K562 (cell line): ENCODE measurements around the gene BORCS8. TPM values are rescaled to one million over a fixed set of nuclear protein-coding genes. Genes with fewer than 3 reads are reported as not detected.

ENCODE experiments used
- CBX2 ChIP-seq: fragments of 200-600 bp; sonication (generic); IDR thresholded peaks from one replicate; pipeline ENCODE4 v1.6.1; 2012; ENCODE audit warnings: mild to moderate bottlenecking, low read length, inconsistent platforms; ENCODE audit not compliant: insufficient read depth, poor library complexity, severe bottlenecking
- CBX3 ChIP-seq, 2 experiments: IDR thresholded peaks; 1 replicate in 1 of 2; 2 replicates in 1 of 2; pipeline ENCODE4 v1.6.1; 2012; ENCODE audit warnings: inconsistent platforms in 2 of 2, low read length in 2 of 2, borderline replicate concordance in 1 of 2, control low read depth in 1 of 2
- DNMT1 ChIP-seq: fragments of 450-650 bp; IDR thresholded peaks from 2 replicates; pipeline ENCODE4 v1.6.1; 2016; ENCODE audit warnings: antibody characterized with exemption, mild to moderate bottlenecking
- JUND ChIP-seq, 2 experiments: IDR thresholded peaks; 2 replicates in 1 of 2; 3 replicates in 1 of 2; pipeline ENCODE4 v1.6.1; 2011; ENCODE audit warnings: borderline replicate concordance in 2 of 2, low read depth in 2 of 2, low read length in 2 of 2, improper control_type of control experiment in 1 of 2, missing biosample characterization in 1 of 2, missing genetic modification characterization in 1 of 2, missing genetic modification reagents in 1 of 2
- L3MBTL2 ChIP-seq: fragments of 450-650 bp; IDR thresholded peaks from 2 replicates; pipeline ENCODE4 v1.6.1; 2016; ENCODE audit warnings: mild to moderate bottlenecking, moderate library complexity
- MAFF ChIP-seq: IDR thresholded peaks from 2 replicates; pipeline ENCODE4 v1.6.1; 2012; ENCODE audit warnings: low read length, improper control_type of control experiment
- NBN ChIP-seq: fragments of 450-650 bp; IDR thresholded peaks from 2 replicates; pipeline ENCODE4 v1.6.1; 2016; ENCODE audit warnings: low read depth, mild to moderate bottlenecking
- PHF21A ChIP-seq: fragments of 450-650 bp; IDR thresholded peaks from 2 replicates; pipeline ENCODE4 v1.6.1; 2017; ENCODE audit warnings: low read depth, borderline replicate concordance
- SAFB2 ChIP-seq: fragments of 200-400 bp; formaldehyde crosslinking; IDR thresholded peaks from 2 replicates; pipeline ENCODE4 v1.6.1; 2018; ENCODE audit warnings: borderline replicate concordance, low read length, low read depth, moderate library complexity; ENCODE audit not compliant: severe bottlenecking
- SPI1 ChIP-seq: IDR thresholded peaks from 2 replicates; pipeline ENCODE4 v1.6.1; 2011; ENCODE audit warnings: low read depth, low read length, control low read depth, borderline replicate concordance
- TCFL5 ChIP-seq: fragments of 250-450 bp; sonication (Bioruptor Pico); conservative IDR thresholded peaks from 2 replicates; pipeline ENCODE4 v1.6.1; 2021; ENCODE audit warnings: mild to moderate bottlenecking, moderate library complexity, matching md5 sums
- ZEB2 ChIP-seq: fragments of 450-650 bp; IDR thresholded peaks from 2 replicates; pipeline ENCODE4 v1.6.1; 2016
- ZNF212 ChIP-seq: fragments of 450-650 bp; formaldehyde crosslinking; IDR thresholded peaks from 2 replicates; pipeline ENCODE4 v1.4.0; 2020; ENCODE audit warnings: mild to moderate bottlenecking
- ZNF695 ChIP-seq: fragments of 450-650 bp; formaldehyde crosslinking; IDR thresholded peaks from 2 replicates; pipeline ENCODE4 v1.4.0; 2020; ENCODE audit warnings: mild to moderate bottlenecking, moderate library complexity
- ZZZ3 ChIP-seq: fragments of 450-650 bp; IDR thresholded peaks from 2 replicates; pipeline ENCODE4 v1.6.1; 2016; ENCODE audit warnings: antibody characterized with exemption, mild to moderate bottlenecking, moderate library complexity
- polyA plus RNA-seq, 8 experiments: library from polyadenylated mRNA; depleted of rRNA in 4 of 8; stranded (reverse) in 5 of 8; unstranded in 3 of 8; fragments of >200 nt; fragmentation: Nextera tagmentation in 2 of 8; fragmentation: Illumina TruSeq in 1 of 8; extraction: Ambion mirVana in 2 of 8; extraction: Trizol in 1 of 8; gene quantifications; 2 replicates each; pipeline versions ENCODE4 v1.2.1 to v1.2.3, GENCODE V29; 2011 to 2014; ENCODE audit warnings: inconsistent platforms in 1 of 8, missing spikeins in 1 of 8
- total RNA-seq, 7 experiments: library from RNA; depleted of rRNA in 6 of 7; stranded (reverse); fragments of >200 nt in 6 of 7; fragmentation: Illumina TruSeq in 2 of 7; extraction: Trizol in 2 of 7; gene quantifications; 2 replicates each; pipeline versions ENCODE4 v1.2.1 to v1.2.3, GENCODE V29; 2011 to 2021; ENCODE audit warnings: low replicate concordance in 1 of 7
- TF ChIP-seq, protein P1 (sequence below): sonication (generic); formaldehyde crosslinking; IDR thresholded peaks from 2 replicates; pipeline ENCODE4 v1.8.1; 2023; ENCODE audit warnings: missing genetic modification reagents, mild to moderate bottlenecking, borderline replicate concordance
- TF ChIP-seq, protein P2 (sequence below): fragments of 450-650 bp; IDR thresholded peaks from 2 replicates; pipeline ENCODE4 v1.6.1; 2016; ENCODE audit warnings: mild to moderate bottlenecking
- TF ChIP-seq, protein P3 (sequence below): sonication (generic); formaldehyde crosslinking; IDR thresholded peaks from 2 replicates; pipeline ENCODE4 v1.8.1; 2023; ENCODE audit warnings: mild to moderate bottlenecking, missing genetic modification reagents

The BORCS8 gene
- total and polyA plus RNA-seq, 9 of the 15 experiments (the other 6 are each of a cell fraction or from before 2014, with no cell fraction given) = 4.6 to 33.6 (median 16.3) TPM

DNA sequence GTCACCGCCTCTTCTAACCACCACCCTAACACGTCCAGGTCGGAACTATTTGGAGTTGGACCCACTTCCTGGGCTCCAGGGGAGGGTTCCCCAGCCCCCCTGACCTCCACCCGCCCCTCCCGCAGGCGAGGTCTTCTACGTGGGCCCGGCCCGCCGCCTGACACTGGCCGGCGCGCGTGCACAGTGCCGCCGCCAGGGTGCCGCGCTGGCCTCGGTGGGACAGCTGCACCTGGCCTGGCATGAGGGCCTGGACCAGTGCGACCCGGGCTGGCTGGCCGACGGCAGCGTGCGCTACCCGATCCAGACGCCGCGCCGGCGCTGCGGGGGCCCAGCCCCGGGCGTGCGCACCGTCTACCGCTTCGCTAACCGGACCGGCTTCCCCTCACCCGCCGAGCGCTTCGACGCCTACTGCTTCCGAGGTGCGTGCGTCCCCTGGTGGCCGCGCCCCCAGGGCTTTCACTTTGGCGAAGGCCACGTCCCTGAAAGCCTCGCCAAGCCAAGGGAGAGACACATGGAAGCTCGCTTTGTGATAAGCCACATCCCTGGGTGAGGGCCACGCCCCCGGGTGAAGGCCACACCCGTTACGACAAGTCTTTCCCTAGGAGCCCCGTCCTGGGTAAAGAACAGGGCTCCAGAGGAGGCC lies 33.0 kb upstream of the BORCS8 start (continued):
- TF ChIP-seq, protein P1, sequence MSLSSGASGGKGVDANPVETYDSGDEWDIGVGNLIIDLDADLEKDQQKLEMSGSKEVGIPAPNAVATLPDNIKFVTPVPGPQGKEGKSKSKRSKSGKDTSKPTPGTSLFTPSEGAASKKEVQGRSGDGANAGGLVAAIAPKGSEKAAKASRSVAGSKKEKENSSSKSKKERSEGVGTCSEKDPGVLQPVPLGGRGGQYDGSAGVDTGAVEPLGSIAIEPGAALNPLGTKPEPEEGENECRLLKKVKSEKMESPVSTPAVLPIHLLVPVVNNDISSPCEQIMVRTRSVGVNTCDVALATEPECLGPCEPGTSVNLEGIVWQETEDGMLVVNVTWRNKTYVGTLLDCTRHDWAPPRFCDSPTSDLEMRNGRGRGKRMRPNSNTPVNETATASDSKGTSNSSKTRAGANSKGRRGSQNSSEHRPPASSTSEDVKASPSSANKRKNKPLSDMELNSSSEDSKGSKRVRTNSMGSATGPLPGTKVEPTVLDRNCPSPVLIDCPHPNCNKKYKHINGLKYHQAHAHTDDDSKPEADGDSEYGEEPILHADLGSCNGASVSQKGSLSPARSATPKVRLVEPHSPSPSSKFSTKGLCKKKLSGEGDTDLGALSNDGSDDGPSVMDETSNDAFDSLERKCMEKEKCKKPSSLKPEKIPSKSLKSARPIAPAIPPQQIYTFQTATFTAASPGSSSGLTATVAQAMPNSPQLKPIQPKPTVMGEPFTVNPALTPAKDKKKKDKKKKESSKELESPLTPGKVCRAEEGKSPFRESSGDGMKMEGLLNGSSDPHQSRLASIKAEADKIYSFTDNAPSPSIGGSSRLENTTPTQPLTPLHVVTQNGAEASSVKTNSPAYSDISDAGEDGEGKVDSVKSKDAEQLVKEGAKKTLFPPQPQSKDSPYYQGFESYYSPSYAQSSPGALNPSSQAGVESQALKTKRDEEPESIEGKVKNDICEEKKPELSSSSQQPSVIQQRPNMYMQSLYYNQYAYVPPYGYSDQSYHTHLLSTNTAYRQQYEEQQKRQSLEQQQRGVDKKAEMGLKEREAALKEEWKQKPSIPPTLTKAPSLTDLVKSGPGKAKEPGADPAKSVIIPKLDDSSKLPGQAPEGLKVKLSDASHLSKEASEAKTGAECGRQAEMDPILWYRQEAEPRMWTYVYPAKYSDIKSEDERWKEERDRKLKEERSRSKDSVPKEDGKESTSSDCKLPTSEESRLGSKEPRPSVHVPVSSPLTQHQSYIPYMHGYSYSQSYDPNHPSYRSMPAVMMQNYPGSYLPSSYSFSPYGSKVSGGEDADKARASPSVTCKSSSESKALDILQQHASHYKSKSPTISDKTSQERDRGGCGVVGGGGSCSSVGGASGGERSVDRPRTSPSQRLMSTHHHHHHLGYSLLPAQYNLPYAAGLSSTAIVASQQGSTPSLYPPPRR = peak; percentile 51; the same call in 1 of the 2 replicates
- TF ChIP-seq PHF21A (no peak), DNMT1 (no peak), CBX3 (IDR thresholded peaks at IDR 0.05; ENCODE audit: borderline replicate concordance in 1 of 2, low read length in 2 of 2) (peak in 1 of 2 experiments; percentile 93; a peak in 2 of 3 replicates), SAFB2 (no peak), L3MBTL2 (peak; percentile 100), ZEB2 (no peak), ZNF695 (CRISPR knock-in tag) (no peak), MAFF (no peak), ZZZ3 (no peak), NBN (no peak; the same call in 1 of the 2 replicates), JUND (IDR thresholded peaks at IDR 0.05; ENCODE audit: borderline replicate concordance, low read depth, low read length) (peak; percentile 63; the same call in 1 of the 2 replicates), JUND (tag; IDR thresholded peaks at IDR 0.05; ENCODE audit: borderline replicate concordance, low read depth, low read length) (no peak; the same call in 2 of the 3 replicates), CBX2 (no peak), SPI1 (no peak), ZNF212 (CRISPR knock-in tag) (no peak), TCFL5 (no peak)
- TF ChIP-seq, protein P2, sequence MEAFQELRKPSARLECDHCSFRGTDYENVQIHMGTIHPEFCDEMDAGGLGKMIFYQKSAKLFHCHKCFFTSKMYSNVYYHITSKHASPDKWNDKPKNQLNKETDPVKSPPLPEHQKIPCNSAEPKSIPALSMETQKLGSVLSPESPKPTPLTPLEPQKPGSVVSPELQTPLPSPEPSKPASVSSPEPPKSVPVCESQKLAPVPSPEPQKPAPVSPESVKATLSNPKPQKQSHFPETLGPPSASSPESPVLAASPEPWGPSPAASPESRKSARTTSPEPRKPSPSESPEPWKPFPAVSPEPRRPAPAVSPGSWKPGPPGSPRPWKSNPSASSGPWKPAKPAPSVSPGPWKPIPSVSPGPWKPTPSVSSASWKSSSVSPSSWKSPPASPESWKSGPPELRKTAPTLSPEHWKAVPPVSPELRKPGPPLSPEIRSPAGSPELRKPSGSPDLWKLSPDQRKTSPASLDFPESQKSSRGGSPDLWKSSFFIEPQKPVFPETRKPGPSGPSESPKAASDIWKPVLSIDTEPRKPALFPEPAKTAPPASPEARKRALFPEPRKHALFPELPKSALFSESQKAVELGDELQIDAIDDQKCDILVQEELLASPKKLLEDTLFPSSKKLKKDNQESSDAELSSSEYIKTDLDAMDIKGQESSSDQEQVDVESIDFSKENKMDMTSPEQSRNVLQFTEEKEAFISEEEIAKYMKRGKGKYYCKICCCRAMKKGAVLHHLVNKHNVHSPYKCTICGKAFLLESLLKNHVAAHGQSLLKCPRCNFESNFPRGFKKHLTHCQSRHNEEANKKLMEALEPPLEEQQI = no peak
- TF ChIP-seq, protein P3, sequence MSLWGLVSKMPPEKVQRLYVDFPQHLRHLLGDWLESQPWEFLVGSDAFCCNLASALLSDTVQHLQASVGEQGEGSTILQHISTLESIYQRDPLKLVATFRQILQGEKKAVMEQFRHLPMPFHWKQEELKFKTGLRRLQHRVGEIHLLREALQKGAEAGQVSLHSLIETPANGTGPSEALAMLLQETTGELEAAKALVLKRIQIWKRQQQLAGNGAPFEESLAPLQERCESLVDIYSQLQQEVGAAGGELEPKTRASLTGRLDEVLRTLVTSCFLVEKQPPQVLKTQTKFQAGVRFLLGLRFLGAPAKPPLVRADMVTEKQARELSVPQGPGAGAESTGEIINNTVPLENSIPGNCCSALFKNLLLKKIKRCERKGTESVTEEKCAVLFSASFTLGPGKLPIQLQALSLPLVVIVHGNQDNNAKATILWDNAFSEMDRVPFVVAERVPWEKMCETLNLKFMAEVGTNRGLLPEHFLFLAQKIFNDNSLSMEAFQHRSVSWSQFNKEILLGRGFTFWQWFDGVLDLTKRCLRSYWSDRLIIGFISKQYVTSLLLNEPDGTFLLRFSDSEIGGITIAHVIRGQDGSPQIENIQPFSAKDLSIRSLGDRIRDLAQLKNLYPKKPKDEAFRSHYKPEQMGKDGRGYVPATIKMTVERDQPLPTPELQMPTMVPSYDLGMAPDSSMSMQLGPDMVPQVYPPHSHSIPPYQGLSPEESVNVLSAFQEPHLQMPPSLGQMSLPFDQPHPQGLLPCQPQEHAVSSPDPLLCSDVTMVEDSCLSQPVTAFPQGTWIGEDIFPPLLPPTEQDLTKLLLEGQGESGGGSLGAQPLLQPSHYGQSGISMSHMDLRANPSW (CRISPR knock-in tag) = peak; percentile 93; the same call in 1 of the 2 replicates
